ENCODE results near the gene PRPF40B.

DNA sequence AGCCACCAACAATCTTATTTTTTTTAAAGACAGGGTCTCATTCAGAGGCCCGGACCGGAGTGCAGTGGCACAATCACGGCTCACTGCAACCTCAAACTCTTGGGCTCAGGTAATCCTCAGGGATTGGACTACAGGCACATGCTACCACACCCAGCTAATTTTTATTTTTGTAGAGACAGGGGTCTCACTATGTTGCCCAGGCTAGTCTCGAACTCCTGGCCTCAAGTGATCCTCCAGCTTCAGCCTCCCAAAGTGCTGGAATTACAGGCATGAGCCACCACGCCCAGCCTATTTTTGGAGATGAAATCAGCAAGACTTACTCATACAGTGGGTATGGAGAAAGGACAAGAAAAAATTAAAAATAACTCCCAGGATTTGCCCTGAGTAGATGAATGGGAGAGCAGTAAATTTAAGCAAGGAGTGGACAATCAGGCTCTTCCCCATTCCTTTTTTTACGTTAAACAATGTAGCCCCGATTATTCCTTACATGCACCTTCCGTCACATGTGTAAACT lies 70.6 kb downstream of the PRPF40B start:
- TF ChIP-seq, protein P1, sequence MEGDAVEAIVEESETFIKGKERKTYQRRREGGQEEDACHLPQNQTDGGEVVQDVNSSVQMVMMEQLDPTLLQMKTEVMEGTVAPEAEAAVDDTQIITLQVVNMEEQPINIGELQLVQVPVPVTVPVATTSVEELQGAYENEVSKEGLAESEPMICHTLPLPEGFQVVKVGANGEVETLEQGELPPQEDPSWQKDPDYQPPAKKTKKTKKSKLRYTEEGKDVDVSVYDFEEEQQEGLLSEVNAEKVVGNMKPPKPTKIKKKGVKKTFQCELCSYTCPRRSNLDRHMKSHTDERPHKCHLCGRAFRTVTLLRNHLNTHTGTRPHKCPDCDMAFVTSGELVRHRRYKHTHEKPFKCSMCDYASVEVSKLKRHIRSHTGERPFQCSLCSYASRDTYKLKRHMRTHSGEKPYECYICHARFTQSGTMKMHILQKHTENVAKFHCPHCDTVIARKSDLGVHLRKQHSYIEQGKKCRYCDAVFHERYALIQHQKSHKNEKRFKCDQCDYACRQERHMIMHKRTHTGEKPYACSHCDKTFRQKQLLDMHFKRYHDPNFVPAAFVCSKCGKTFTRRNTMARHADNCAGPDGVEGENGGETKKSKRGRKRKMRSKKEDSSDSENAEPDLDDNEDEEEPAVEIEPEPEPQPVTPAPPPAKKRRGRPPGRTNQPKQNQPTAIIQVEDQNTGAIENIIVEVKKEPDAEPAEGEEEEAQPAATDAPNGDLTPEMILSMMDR (IDR thresholded peaks at IDR 0.05; ENCODE audit: low read depth, low read length): no peak
- TF ChIP-seq POLR2A (IDR thresholded peaks at IDR 0.05; ENCODE audit: extremely low read depth, insufficient read length): no peak
